HEK293 (cell line): ENCODE results near the gene VPS9D1.
"Not testable (repeated sequence)": the region's sequence is repeated elsewhere in the genome, so short reads cannot be mapped to it uniquely, and the experiment has no call there.

Experiments
- CTCF ChIA-PET: fragments of 350-600 bp; formaldehyde crosslinking; extraction: SDS; loops from one replicate; lab custom pipeline; 2021; ENCODE audit warnings: antibody characterized with exemption; lab: Yijun Ruan, JAX
- POLR2A ChIA-PET: fragments of 300-600 bp; formaldehyde crosslinking; extraction: SDS; loops from one replicate; lab custom pipeline; 2020; ENCODE audit warnings: antibody characterized with exemption, inconsistent platforms; lab: Yijun Ruan, JAX
- H3K27ac ChIP-seq: fragments of 200-500 bp; sonication (Bioruptor generic); 2 replicates; pipeline ENCODE4 v1.5.1; 2014; ENCODE audit warnings: low read depth, low read length, control low read depth, inconsistent platforms; ENCODE audit errors: extremely low read depth
- H3K36me3 ChIP-seq, 2 experiments: fragments of 200-500 bp in 1 of 2; sonication (Bioruptor generic) in 1 of 2; 1 replicate in 1 of 2; 2 replicates in 1 of 2; pipeline ENCODE4 v1.5.1; 2014 to 2017; ENCODE audit warnings: inconsistent platforms in 2 of 2, low read length in 2 of 2; ENCODE audit not compliant: control insufficient read depth in 2 of 2, insufficient read depth in 1 of 2
- H3K4me1 ChIP-seq: fragments of 200-500 bp; sonication (Bioruptor generic); 2 replicates; pipeline ENCODE4 v1.5.1; 2014; ENCODE audit warnings: mild to moderate bottlenecking, low read length, inconsistent platforms; ENCODE audit not compliant: control insufficient read depth, insufficient read depth
- H3K4me3 ChIP-seq: 2 replicates; pipeline ENCODE4 v1.5.1; 2011; ENCODE audit warnings: low read depth, mild to moderate bottlenecking, control low read depth, low read length, moderate library complexity
- H3K9me3 ChIP-seq: fragments of 200-500 bp; sonication (Bioruptor generic); 2 replicates; pipeline ENCODE4 v1.5.1; 2014; ENCODE audit warnings: low read depth, low read length, inconsistent platforms; ENCODE audit not compliant: control insufficient read depth, insufficient read depth
- GFI1B ChIP-seq: fragments of 450-650 bp; formaldehyde crosslinking; IDR thresholded peaks from 2 replicates; pipeline ENCODE4 v1.5.1; 2016; ENCODE audit warnings: missing biosample characterization, missing genetic modification characterization
- IKZF3 ChIP-seq: fragments of 450-650 bp; IDR thresholded peaks from 2 replicates; pipeline ENCODE4 v1.5.0; 2018; ENCODE audit warnings: missing biosample characterization, mild to moderate bottlenecking, missing genetic modification characterization, moderate library complexity
- PRDM4 ChIP-seq: fragments of 450-650 bp; formaldehyde crosslinking; IDR thresholded peaks from 2 replicates; pipeline ENCODE4 v1.5.1; 2017; ENCODE audit warnings: missing biosample characterization, missing genetic modification characterization
- SALL2 ChIP-seq: fragments of 450-650 bp; formaldehyde crosslinking; IDR thresholded peaks from 2 replicates; pipeline ENCODE4 v1.5.0; 2017; ENCODE audit warnings: missing biosample characterization, mild to moderate bottlenecking, missing genetic modification characterization, borderline replicate concordance
- TCF7L2 ChIP-seq: IDR thresholded peaks from 2 replicates; pipeline ENCODE4 v1.6.1; 2011; ENCODE audit warnings: low read depth, mild to moderate bottlenecking, inconsistent platforms, low read length, moderate library complexity, borderline replicate concordance
- ZBTB7A ChIP-seq: fragments of 450-650 bp; formaldehyde crosslinking; IDR thresholded peaks from 2 replicates; pipeline ENCODE4 v1.5.1; 2016; ENCODE audit warnings: low read depth, missing biosample characterization, missing genetic modification characterization
- ZFHX2 ChIP-seq: fragments of 450-650 bp; formaldehyde crosslinking; conservative IDR thresholded peaks from 2 replicates; pipeline ENCODE4 v1.5.1; 2016; ENCODE audit warnings: missing biosample characterization, missing genetic modification characterization
- ZNF146 ChIP-seq: fragments of 450-650 bp; formaldehyde crosslinking; IDR thresholded peaks from 2 replicates; pipeline ENCODE4 v1.5.1; 2016; ENCODE audit warnings: missing biosample characterization, missing genetic modification characterization
- ZNF174 ChIP-seq: fragments of 450-650 bp; formaldehyde crosslinking; IDR thresholded peaks from 2 replicates; pipeline ENCODE4 v1.5.0; 2017; ENCODE audit warnings: missing biosample characterization, mild to moderate bottlenecking, missing genetic modification characterization
- ZNF335 ChIP-seq: fragments of 450-650 bp; formaldehyde crosslinking; conservative IDR thresholded peaks from 2 replicates; pipeline ENCODE4 v1.5.1; 2016; ENCODE audit warnings: missing biosample characterization, missing genetic modification characterization
- ZNF37A ChIP-seq: fragments of 450-650 bp; IDR thresholded peaks from 2 replicates; pipeline ENCODE4 v1.5.1; 2018; ENCODE audit warnings: missing biosample characterization, missing genetic modification characterization
- ZNF423 ChIP-seq: fragments of 450-650 bp; formaldehyde crosslinking; IDR thresholded peaks from 2 replicates; pipeline ENCODE4 v1.5.1; 2016; ENCODE audit warnings: missing biosample characterization, missing genetic modification characterization
- ZNF48 ChIP-seq: fragments of 450-650 bp; formaldehyde crosslinking; IDR thresholded peaks from 2 replicates; pipeline ENCODE4 v1.5.1; 2016; ENCODE audit warnings: missing biosample characterization, missing genetic modification characterization
- ZNF521 ChIP-seq: fragments of 450-650 bp; formaldehyde crosslinking; IDR thresholded peaks from 2 replicates; pipeline ENCODE4 v1.5.1; 2017; ENCODE audit warnings: missing biosample characterization, mild to moderate bottlenecking, missing genetic modification characterization
- ZNF530 ChIP-seq: fragments of 450-650 bp; formaldehyde crosslinking; IDR thresholded peaks from 2 replicates; pipeline ENCODE4 v1.5.1; 2016; ENCODE audit warnings: low read depth, missing biosample characterization, missing genetic modification characterization
- ZNF621 ChIP-seq: fragments of 450-650 bp; formaldehyde crosslinking; IDR thresholded peaks from 2 replicates; pipeline ENCODE4 v1.5.1; 2017; ENCODE audit warnings: missing biosample characterization, missing genetic modification characterization
- ZNF664 ChIP-seq: fragments of 450-650 bp; formaldehyde crosslinking; IDR thresholded peaks from 2 replicates; pipeline ENCODE4 v1.5.1; 2016; ENCODE audit warnings: missing biosample characterization, missing genetic modification characterization
- ZNF670 ChIP-seq: fragments of 450-650 bp; formaldehyde crosslinking; IDR thresholded peaks from 2 replicates; pipeline ENCODE4 v1.5.1; 2016; ENCODE audit warnings: missing biosample characterization, missing genetic modification characterization, low read depth
- TF ChIP-seq, protein P1 (sequence below): fragments of 450-650 bp; formaldehyde crosslinking; IDR thresholded peaks from 2 replicates; pipeline ENCODE4 v1.5.1; 2016; ENCODE audit warnings: missing biosample characterization, missing genetic modification characterization
- TF ChIP-seq, protein P2 (sequence below): fragments of 450-650 bp; formaldehyde crosslinking; IDR thresholded peaks from 2 replicates; pipeline ENCODE4 v1.5.1; 2016; ENCODE audit warnings: missing biosample characterization, missing genetic modification characterization
- TF ChIP-seq, protein P3 (sequence below): fragments of 450-650 bp; formaldehyde crosslinking; IDR thresholded peaks from 2 replicates; pipeline ENCODE4 v1.5.1; 2017; ENCODE audit warnings: missing biosample characterization, missing genetic modification characterization

The VPS9D1 gene

DNA sequence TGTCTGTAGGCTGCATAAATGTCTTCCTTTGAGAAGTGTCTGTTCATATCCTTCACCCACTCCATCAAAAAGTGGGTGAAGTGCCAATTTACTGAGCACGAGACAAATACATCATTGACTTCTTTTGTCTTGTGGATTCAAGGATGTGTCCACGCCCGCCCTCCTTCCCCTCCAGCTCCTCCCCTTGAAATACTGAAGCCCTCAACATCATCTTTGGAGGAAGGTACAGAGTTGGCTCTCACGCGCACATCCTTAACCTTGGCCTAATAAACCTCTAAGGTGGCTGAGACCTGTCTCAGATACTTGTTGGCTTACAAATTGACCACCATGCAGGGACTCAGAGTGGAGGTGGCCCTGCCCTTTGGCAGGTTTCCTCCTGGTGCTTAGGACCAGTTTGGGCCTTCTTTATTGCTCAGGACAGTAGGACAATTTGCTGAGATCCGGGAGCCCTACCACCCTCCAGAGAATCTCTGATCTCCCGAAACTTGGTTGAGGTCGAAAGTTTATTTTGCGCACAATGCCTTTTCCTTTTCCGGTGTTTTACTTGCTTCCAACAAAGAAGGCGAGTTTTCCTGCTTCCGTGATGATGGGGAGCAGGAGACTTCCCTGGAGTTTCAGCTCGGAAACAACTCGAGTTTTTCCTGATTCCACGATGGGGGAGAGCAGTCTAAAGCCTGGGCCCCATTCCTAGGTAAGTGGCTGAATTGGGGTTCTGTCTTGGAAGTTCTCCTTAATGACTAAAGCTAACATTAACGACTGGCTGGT, 48.3 kb downstream of the VPS9D1 start (continued):
- TF ChIP-seq, protein P1, sequence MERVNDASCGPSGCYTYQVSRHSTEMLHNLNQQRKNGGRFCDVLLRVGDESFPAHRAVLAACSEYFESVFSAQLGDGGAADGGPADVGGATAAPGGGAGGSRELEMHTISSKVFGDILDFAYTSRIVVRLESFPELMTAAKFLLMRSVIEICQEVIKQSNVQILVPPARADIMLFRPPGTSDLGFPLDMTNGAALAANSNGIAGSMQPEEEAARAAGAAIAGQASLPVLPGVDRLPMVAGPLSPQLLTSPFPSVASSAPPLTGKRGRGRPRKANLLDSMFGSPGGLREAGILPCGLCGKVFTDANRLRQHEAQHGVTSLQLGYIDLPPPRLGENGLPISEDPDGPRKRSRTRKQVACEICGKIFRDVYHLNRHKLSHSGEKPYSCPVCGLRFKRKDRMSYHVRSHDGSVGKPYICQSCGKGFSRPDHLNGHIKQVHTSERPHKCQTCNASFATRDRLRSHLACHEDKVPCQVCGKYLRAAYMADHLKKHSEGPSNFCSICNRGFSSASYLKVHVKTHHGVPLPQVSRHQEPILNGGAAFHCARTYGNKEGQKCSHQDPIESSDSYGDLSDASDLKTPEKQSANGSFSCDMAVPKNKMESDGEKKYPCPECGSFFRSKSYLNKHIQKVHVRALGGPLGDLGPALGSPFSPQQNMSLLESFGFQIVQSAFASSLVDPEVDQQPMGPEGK, result no peak
- no peak for TF ChIP-seq TCF7L2
- TF ChIP-seq ZNF423 (tag by site-specific recombination), result no peak
- TF ChIP-seq ZNF621 (tag by site-specific recombination), result no peak
- TF ChIP-seq SALL2, result no peak
- TF ChIP-seq PRDM4, result no peak

GRCh38 chr16:89671565-89671964, 49.1 kb downstream of the VPS9D1 start:
- H3K36me3 ChIP-seq, H3K4me1 ChIP-seq, H3K9me3 ChIP-seq, H3K27ac ChIP-seq, H3K4me3 ChIP-seq: not testable (repeated sequence)
- POLR2A ChIA-PET, result interaction anchor here (0.6 kb wide), 1 partner anchor 222 kb away, joined by 3 read pairs; no protein-coding TSS in a partner anchor
- CTCF ChIA-PET, result interaction anchor here (0.6 to 1.0 kb wide), 3 partner anchors 34 to 468 kb away, joined by 3 to 4 read pairs (median 3); no protein-coding TSS in a partner anchor
- peak; percentile 73 for TF ChIP-seq ZNF146 (tag by site-specific recombination)

- H3K27ac ChIP-seq, result no peak overlapping the region
- ChIA-PET POLR2A (interaction anchor here (0.6 to 0.7 kb wide), 2 partner anchors 72 to 221 kb away, joined by 3 to 5 read pairs; no protein-coding TSS in a partner anchor), CTCF (interaction anchor here (0.6 to 1.0 kb wide), 5 partner anchors 14 to 468 kb away, joined by 3 to 4 read pairs (median 3); partner anchors contain the start of gene CHMP1A)
- H3K9me3 ChIP-seq, result no peaks in the 10 kb centered on the region
- H3K4me1 ChIP-seq, result no peaks in the 10 kb centered on the region
- peak; percentile 34; the same call in 1 of the 2 replicates for TF ChIP-seq ZNF335 (tag by site-specific recombination)
- TF ChIP-seq, protein P2, sequence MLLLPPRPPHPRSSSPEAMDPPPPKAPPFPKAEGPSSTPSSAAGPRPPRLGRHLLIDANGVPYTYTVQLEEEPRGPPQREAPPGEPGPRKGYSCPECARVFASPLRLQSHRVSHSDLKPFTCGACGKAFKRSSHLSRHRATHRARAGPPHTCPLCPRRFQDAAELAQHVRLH (tag by site-specific recombination), result no peak
- peaks cover 0 to 2% of the 10 kb centered on the region in 2 experiments; a peak in 2 of 3 replicates for H3K36me3 ChIP-seq
- H3K4me3 ChIP-seq, result no peak overlapping the region
These were observed 49.9 kb downstream of the VPS9D1 start for GRCh38 chr16:89670496-89671431.

GRCh38 chr16:89669755-89670154, 50.9 kb downstream of the VPS9D1 start:
- ChIA-PET CTCF (interaction anchor here (0.6 kb wide), 1 partner anchor 29 kb away, joined by 3 read pairs; no protein-coding TSS in a partner anchor), POLR2A (interaction anchor here (0.6 to 0.7 kb wide), 2 partner anchors 17 to 73 kb away, joined by 3 to 5 read pairs; partner anchors contain the start of gene CDK10)
- H3K36me3 ChIP-seq, result peaks cover 0 to 5% of the 10 kb centered on the region in 2 experiments; a peak in 2 of 3 replicates
- H3K27ac ChIP-seq, result no peak overlapping the region
- no peak overlapping the region for H3K4me3 ChIP-seq
- H3K4me1 ChIP-seq, result no peaks in the 10 kb centered on the region
- no peaks in the 10 kb centered on the region for H3K9me3 ChIP-seq
- TF ChIP-seq ZNF664 (tag by site-specific recombination) (no peak), ZNF174 (tag by site-specific recombination) (no peak), IKZF3 (no peak), ZNF530 (no peak), ZFHX2 (tag by site-specific recombination) (no peak), ZNF48 (tag by site-specific recombination) (no peak), GFI1B (tag by site-specific recombination) (no peak), ZNF521 (tag by site-specific recombination) (no peak), ZBTB7A (no peak), ZNF670 (tag by site-specific recombination) (no peak), ZNF37A (no peak)
- TF ChIP-seq, protein P3, sequence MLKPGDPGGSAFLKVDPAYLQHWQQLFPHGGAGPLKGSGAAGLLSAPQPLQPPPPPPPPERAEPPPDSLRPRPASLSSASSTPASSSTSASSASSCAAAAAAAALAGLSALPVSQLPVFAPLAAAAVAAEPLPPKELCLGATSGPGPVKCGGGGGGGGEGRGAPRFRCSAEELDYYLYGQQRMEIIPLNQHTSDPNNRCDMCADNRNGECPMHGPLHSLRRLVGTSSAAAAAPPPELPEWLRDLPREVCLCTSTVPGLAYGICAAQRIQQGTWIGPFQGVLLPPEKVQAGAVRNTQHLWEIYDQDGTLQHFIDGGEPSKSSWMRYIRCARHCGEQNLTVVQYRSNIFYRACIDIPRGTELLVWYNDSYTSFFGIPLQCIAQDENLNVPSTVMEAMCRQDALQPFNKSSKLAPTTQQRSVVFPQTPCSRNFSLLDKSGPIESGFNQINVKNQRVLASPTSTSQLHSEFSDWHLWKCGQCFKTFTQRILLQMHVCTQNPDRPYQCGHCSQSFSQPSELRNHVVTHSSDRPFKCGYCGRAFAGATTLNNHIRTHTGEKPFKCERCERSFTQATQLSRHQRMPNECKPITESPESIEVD, result no peak
